ENCODE results near the gene SIVA1.

SIVA1 gene

GRCh38 chr14:104798300-104799243 is 45.6 kb downstream of the SIVA1 start:
- DNase-seq = no peak

- DNase-seq = no peak
Observed at GRCh38 chr14:104799244-104800014, 46.5 kb downstream of the SIVA1 start.

GRCh38 chr14:104800015-104800770 is 47.2 kb downstream of the SIVA1 start:
- DNase-seq = peak; percentile 90

- peak; percentile 78 for DNase-seq
Observed at GRCh38 chr14:104800771-104801519, 48.0 kb downstream of the SIVA1 start, which contains the start of gene ZBTB42. TSS of gene ZBTB42 (plus strand) at chr14:104801101. CDS start at chr14:104801198, 97 bp downstream.

- no peak for DNase-seq
Observed at GRCh38 chr14:104801520-104802393, 48.8 kb downstream of the SIVA1 start.

GRCh38 chr14:104802394-104803184 is 49.6 kb downstream of the SIVA1 start:
- DNase-seq = no peak

GRCh38 chr14:104803280-104803911 is 50.4 kb downstream of the SIVA1 start:
- DNase-seq = no peak

GRCh38 chr14:104803912-104804410 is 51.0 kb downstream of the SIVA1 start:
- no peak for DNase-seq

- no peak for DNase-seq
Observed at GRCh38 chr14:104804481-104805325, 51.8 kb downstream of the SIVA1 start.

GRCh38 chr14:104805326-104805678 is 52.4 kb downstream of the SIVA1 start:
- DNase-seq = no peak

GRCh38 chr14:104805941-104806624 is 53.1 kb downstream of the SIVA1 start:
- DNase-seq = no peak

GRCh38 chr14:104806625-104807465 is 53.9 kb downstream of the SIVA1 start:
- no peak for DNase-seq

- DNase-seq = no peak
Observed at GRCh38 chr14:104808456-104808855, 55.5 kb downstream of the SIVA1 start.

All from CD4-positive, alpha-beta T cell treated with Interleukin-12 subunit alpha and Interleukin-12 subunit beta, for 1 hour (primary cell).